ENCODE data around the gene NEMP1.
"Not testable (repeated sequence)": the region's sequence is repeated elsewhere in the genome, so short reads cannot be mapped to it uniquely, and the experiment has no call there.

The NEMP1 gene

GRCh38 chr12:57063991-57064685, 14.5 kb downstream of the NEMP1 start:
- Histone ChIP-seq H3K9ac (ENCODE audit: low read depth, low read length) (no peak overlapping the region), H3K36me3 (ENCODE audit: insufficient read depth, low read length) (peaks cover 28% of the 10 kb centered on the region), H3K9me3 (ENCODE audit: control insufficient read depth, insufficient read depth, low read length) (no peaks in the 10 kb centered on the region), H3K4me1 (ENCODE audit: insufficient read depth, low read length) (no peaks in the 10 kb centered on the region)

GRCh38 chr12:57058454-57058853, 20.1 kb downstream of the NEMP1 start:
- Histone ChIP-seq H3K36me3 (ENCODE audit: insufficient read depth, low read length) (peaks cover 42% of the 10 kb centered on the region), H3K4me1 (ENCODE audit: insufficient read depth, low read length) (no peaks in the 10 kb centered on the region), H3K9ac (ENCODE audit: low read depth, low read length) (no peak overlapping the region), H3K9me3 (ENCODE audit: control insufficient read depth, insufficient read depth, low read length) (no peaks in the 10 kb centered on the region)

GRCh38 chr12:57057067-57057751, 21.4 kb downstream of the NEMP1 start:
- Histone ChIP-seq H3K9ac (ENCODE audit: low read depth, low read length) (no peak overlapping the region), H3K36me3 (ENCODE audit: insufficient read depth, low read length) (peaks cover 39% of the 10 kb centered on the region), H3K4me1 (ENCODE audit: insufficient read depth, low read length) (no peaks in the 10 kb centered on the region), H3K9me3 (ENCODE audit: control insufficient read depth, insufficient read depth, low read length) (no peaks in the 10 kb centered on the region)

GRCh38 chr12:57055824-57056223, 22.8 kb downstream of the NEMP1 start:
- no peaks in the 10 kb centered on the region for H3K4me1 ChIP-seq (ENCODE audit: insufficient read depth, low read length)
- H3K9ac ChIP-seq (ENCODE audit: low read depth, low read length): no peak overlapping the region
- no peaks in the 10 kb centered on the region for H3K9me3 ChIP-seq (ENCODE audit: control insufficient read depth, insufficient read depth, low read length)
- peaks cover 38% of the 10 kb centered on the region for H3K36me3 ChIP-seq (ENCODE audit: insufficient read depth, low read length)

- not testable (repeated sequence) for H3K4me1 ChIP-seq (ENCODE audit: insufficient read depth, low read length); H3K9ac ChIP-seq (ENCODE audit: low read depth, low read length); H3K9me3 ChIP-seq (ENCODE audit: control insufficient read depth, insufficient read depth, low read length)
- H3K36me3 ChIP-seq (ENCODE audit: insufficient read depth, low read length): peaks cover 20% of the 10 kb centered on the region
Observed at GRCh38 chr12:57053901-57054300, 24.7 kb downstream of the NEMP1 start.

- not testable (repeated sequence) for H3K9me3 ChIP-seq (ENCODE audit: control insufficient read depth, insufficient read depth, low read length); H3K9ac ChIP-seq (ENCODE audit: low read depth, low read length); H3K4me1 ChIP-seq (ENCODE audit: insufficient read depth, low read length)
- peaks cover 13% of the 10 kb centered on the region for H3K36me3 ChIP-seq (ENCODE audit: insufficient read depth, low read length)
Observed at GRCh38 chr12:57053146-57053545, 25.4 kb downstream of the NEMP1 start.

- Histone ChIP-seq H3K36me3 (ENCODE audit: insufficient read depth, low read length) (no peaks in the 10 kb centered on the region), H3K9me3 (ENCODE audit: control insufficient read depth, insufficient read depth, low read length) (no peaks in the 10 kb centered on the region), H3K9ac (ENCODE audit: low read depth, low read length) (no peak overlapping the region), H3K4me1 (ENCODE audit: insufficient read depth, low read length) (no peaks in the 10 kb centered on the region)
Observed at GRCh38 chr12:57051011-57051410, 27.6 kb downstream of the NEMP1 start.

- H3K36me3 ChIP-seq (ENCODE audit: insufficient read depth, low read length): no peaks in the 10 kb centered on the region
- H3K4me1 ChIP-seq (ENCODE audit: insufficient read depth, low read length): no peaks in the 10 kb centered on the region
- H3K9ac ChIP-seq (ENCODE audit: low read depth, low read length): no peak within 1 kb of the TSS
- H3K9me3 ChIP-seq (ENCODE audit: control insufficient read depth, insufficient read depth, low read length): no peaks in the 10 kb centered on the region
Observed at GRCh38 chr12:57049890-57050289, 28.7 kb downstream of the NEMP1 start, which contains the start of gene MYO1A. Gene MYO1A, minus strand, starts transcription at chr12:57050129. Its CDS starts 1,806 bp downstream, at chr12:57048323.

- no peaks in the 10 kb centered on the region for H3K36me3 ChIP-seq (ENCODE audit: insufficient read depth, low read length)
- no peaks in the 10 kb centered on the region for H3K9me3 ChIP-seq (ENCODE audit: control insufficient read depth, insufficient read depth, low read length)
- H3K4me1 ChIP-seq (ENCODE audit: insufficient read depth, low read length): no peaks in the 10 kb centered on the region
- H3K9ac ChIP-seq (ENCODE audit: low read depth, low read length): no peak overlapping the region
Observed at GRCh38 chr12:57049119-57049446, 29.5 kb downstream of the NEMP1 start.

- Histone ChIP-seq H3K36me3 (ENCODE audit: insufficient read depth, low read length) (no peaks in the 10 kb centered on the region), H3K9ac (ENCODE audit: low read depth, low read length) (no peak overlapping the region), H3K4me1 (ENCODE audit: insufficient read depth, low read length) (no peaks in the 10 kb centered on the region), H3K9me3 (ENCODE audit: control insufficient read depth, insufficient read depth, low read length) (no peaks in the 10 kb centered on the region)
Observed at GRCh38 chr12:57048423-57049118, 30.0 kb downstream of the NEMP1 start.

GRCh38 chr12:57047981-57048380, 30.6 kb downstream of the NEMP1 start:
- Histone ChIP-seq H3K9ac (ENCODE audit: low read depth, low read length) (no peak overlapping the region), H3K9me3 (ENCODE audit: control insufficient read depth, insufficient read depth, low read length) (no peaks in the 10 kb centered on the region), H3K36me3 (ENCODE audit: insufficient read depth, low read length) (no peaks in the 10 kb centered on the region), H3K4me1 (ENCODE audit: insufficient read depth, low read length) (no peaks in the 10 kb centered on the region)

- no peaks in the 10 kb centered on the region for H3K4me1 ChIP-seq (ENCODE audit: insufficient read depth, low read length)
- no peaks in the 10 kb centered on the region for H3K36me3 ChIP-seq (ENCODE audit: insufficient read depth, low read length)
- H3K9me3 ChIP-seq (ENCODE audit: control insufficient read depth, insufficient read depth, low read length): no peaks in the 10 kb centered on the region
- H3K9ac ChIP-seq (ENCODE audit: low read depth, low read length): no peak overlapping the region
Observed at GRCh38 chr12:57046947-57047890, 31.4 kb downstream of the NEMP1 start.

- no peaks in the 10 kb centered on the region for H3K4me1 ChIP-seq (ENCODE audit: insufficient read depth, low read length)
- H3K9me3 ChIP-seq (ENCODE audit: control insufficient read depth, insufficient read depth, low read length): no peaks in the 10 kb centered on the region
- no peak overlapping the region for H3K9ac ChIP-seq (ENCODE audit: low read depth, low read length)
- H3K36me3 ChIP-seq (ENCODE audit: insufficient read depth, low read length): no peaks in the 10 kb centered on the region
Observed at GRCh38 chr12:57046086-57046791, 32.4 kb downstream of the NEMP1 start.

GRCh38 chr12:57044889-57045288, 33.7 kb downstream of the NEMP1 start:
- H3K9me3 ChIP-seq (ENCODE audit: control insufficient read depth, insufficient read depth, low read length): no peaks in the 10 kb centered on the region
- no peaks in the 10 kb centered on the region for H3K4me1 ChIP-seq (ENCODE audit: insufficient read depth, low read length)
- no peak overlapping the region for H3K9ac ChIP-seq (ENCODE audit: low read depth, low read length)
- H3K36me3 ChIP-seq (ENCODE audit: insufficient read depth, low read length): no peaks in the 10 kb centered on the region

Measured in ES-I3 (cell line).